DMS 273 (cell line): ENCODE results near the gene CNDP2.

Source experiments
- DNase-seq: peaks from one replicate; lab custom pipeline; 2025; ENCODE audit not compliant: unreplicated experiment; lab: John Stamatoyannopoulos, UW

Gene CNDP2

DNA sequence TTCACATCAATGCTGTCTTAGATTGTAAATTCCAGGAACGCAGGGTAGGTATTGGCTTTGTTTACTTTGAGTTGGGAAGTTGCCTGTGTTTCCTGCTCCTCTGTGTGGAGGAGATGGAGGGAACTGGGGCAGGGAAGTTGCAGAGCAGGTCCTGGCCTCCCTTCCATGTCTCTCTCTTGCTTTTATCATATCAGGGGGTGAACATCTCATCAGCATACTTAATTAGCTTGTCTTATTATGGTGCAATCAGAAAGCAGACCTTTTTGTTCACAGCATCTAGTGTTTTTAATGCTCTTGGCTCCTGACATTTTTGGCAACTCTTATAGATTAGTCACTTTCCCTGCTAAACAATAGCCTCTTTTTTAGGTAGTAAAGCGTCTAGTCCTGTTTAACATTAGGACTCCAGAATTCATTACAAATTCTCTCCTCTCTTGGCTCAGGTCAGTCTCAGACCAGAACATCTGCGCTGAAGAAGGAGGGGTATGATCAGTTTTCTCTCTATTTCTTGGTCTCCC is 27.6 kb upstream of the CNDP2 start:
- no peak for DNase-seq

DNA sequence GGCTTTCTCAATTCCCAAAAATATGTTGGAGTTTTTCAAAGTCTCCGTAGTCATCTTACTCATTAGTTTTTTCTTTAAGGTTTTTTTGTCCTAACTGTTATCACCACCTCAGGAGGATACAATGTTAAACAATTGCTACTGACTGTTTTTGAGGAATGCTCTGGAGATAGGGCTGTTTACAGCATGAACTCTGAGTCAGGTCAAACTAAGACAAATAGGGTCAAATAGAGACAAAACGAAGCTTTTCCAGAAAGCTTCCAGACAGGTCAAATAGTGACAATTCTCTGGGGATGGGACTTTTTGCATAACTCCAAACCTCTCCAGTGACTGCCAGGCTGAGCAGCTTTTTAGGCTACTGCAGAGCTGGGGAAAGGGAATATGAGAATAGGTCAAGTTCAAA is 23.9 kb upstream of the CNDP2 start:
- no peak for DNase-seq

DNA sequence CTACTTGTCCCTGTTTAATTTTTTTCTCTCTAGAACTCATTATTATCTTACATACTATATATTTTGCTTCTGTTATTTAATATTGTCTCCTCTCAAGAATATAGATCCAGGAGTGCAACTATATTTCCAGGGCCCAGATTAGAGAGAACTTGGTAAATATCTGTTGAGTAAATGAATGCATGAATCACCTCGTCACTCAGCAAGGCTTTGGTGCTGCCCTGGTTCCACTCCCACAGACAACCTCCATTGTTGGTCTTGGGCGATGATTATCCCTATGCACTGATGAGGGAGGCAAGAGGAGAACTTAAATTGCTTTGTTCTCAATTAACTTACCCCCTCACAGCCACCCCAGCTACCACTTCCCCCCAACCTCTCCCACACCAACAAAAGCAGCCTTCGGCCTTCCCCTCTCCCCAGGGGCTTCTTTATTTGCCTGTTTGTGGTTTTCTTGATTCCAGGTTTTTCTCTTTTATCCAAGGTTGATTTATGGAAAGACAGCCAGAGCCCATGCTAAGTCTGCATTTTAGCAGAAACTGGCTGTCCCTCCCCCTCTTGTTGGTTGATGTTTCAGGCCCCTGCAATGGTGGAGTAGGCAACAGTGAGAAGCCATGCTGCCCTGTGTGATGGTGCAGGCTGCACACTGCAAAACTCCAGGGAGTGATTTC is 22.1 kb upstream of the CNDP2 start:
- no peak for DNase-seq

GRCh38 chr18:74476140-74476539 is 20.0 kb upstream of the CNDP2 start:
- DNase-seq: peak; percentile 58

DNA sequence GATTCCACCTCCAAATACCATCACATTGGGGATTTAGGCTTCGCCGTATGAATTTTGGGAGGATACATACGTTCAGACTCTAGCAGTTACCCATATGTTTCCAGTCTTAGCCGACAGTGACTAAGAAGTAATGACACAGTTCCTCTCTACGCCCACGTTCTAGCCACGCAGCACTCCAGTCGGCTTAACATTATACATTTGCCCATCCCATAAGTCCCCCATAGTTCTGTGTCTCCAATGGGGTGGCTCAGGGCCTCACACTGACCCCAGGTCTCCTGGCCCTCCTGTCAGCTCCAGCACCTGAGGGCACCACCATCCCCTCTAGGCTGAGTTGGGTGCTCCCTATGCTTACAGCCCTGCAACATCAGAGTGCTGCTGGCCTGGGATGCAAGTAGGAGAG is 18.4 kb upstream of the CNDP2 start:
- no peak for DNase-seq

DNA sequence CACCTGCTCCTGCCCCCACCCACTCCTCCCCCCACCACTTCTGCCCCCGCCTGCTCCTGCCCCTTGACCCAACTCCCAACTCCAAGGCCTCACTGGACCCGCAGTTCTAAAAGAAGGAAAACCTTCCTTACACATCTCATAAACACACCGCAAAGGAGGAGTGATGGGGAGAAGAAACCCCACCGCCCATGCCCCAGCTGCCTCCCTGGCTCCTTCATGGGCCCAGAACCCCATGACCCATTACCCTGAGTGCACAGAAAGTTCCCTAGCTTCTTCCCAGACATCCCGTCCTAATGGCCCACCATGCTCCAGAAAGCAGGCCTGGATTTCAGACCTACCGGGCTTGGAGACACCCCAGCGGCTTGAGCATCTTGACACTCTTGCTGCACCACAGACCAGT is 17.8 kb upstream of the CNDP2 start:
- DNase-seq: no peak

DNA sequence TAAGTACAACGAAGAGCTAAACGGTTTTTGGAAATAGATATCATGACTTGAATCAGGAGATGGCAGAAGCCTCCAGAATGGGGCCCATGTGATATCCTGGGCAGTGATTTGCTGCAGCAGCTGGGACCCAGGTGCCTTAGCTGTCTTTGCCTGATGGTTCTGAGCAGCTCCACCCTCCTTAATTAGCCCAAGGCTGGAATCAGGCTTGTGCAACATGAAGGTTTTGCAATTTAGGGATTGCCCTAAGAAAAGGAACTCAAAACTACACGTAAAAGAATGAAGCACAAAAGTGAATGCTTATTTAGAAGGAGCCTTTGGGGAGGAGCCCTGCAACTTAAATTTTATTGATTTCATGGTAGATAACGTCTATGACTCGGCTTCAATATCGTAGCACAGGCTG is 17.3 kb upstream of the CNDP2 start:
- DNase-seq: no peak

DNA sequence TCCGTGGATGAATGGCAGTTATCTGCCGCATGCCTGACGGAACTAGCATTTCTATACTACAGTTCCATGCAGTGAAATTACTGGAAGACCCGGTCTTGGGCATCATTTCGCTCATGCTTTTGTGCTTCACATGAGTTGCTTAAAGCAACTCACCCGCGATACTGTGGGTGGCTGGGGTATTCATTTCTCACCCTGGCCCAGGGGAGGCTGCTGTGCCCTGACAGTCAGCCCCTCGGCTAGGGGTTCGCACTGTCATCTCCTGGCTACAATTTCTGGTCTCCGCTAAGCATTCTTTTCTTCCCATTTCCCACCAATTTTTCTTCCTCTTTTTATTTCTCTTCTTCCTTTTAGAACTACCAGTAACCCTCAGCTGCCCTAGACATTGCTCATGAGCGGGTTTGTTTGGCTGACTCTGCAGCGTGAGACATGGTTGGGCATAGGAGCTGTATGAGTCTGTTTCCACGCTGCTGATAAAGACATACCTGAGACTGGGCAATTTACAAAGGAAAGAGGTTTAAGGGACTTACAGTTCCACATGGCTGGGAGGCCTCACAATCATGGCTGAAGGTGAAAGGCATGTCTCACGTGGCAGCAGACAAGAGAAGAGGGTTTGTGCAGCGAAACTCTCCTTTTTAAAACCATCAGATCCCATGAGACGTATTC is 16.5 kb upstream of the CNDP2 start:
- DNase-seq: no peak

DNA sequence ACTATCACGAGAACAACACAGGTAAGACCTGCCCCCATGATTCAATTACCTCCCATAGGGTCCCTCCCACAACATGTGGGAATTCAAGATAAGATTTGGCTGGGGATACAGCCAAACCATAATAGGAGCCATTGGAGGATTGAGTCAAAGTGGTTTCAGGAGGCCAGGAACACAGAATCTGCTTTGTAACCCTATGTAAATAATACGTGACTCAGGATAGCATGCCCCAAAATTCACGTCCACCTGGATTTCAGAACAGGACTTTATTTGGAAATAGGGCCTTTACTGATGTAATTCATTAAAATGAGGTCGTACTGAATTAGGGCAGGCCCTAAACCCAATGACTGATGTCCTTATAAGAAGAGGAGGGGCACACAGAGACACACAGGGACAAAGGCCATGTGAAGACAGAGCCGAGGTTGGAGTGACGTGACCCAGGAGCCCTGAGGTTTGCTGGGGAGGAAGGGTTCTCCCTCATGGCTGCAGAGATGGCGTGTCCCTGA is 16.0 kb upstream of the CNDP2 start:
- DNase-seq: no peak

GRCh38 chr18:74482697-74483096 is 13.5 kb upstream of the CNDP2 start:
- no peak for DNase-seq

DNA sequence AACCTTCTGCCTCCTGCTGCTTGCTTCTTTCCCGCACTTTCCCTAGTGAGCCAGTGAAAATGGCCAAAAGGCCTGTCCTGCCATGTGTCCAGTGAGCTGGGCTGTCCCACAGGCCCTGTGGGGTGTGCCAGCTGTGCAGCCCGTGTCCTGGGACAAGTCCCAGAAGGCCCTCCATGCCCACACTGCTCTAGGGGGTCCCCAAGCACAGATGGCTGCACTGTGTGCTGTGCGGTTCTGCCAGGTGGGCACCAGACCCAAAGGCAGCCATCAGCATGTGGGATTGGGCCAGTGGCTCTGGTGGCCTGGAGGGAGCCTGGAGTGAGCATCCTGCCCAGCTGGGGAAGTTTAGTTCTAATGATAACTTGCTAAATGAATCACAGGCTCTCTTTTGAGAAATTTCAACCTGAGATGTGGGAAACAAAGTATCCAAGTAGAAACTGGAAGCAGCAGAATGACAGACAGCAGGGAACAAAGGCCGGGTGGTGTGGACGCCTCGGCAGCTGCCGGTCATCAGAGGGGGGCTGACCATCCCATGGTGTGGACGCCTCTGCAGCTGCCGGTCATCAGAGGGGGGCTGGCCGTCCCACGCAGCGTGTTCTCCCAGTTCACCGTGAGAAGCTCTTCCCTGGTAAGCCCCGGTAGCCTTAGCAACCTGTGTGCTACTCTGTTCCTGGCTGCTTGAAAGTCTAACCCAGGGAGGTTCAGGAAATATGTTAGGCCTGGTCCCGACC is 9.9 kb upstream of the CNDP2 start:
- DNase-seq: no peak

DNA sequence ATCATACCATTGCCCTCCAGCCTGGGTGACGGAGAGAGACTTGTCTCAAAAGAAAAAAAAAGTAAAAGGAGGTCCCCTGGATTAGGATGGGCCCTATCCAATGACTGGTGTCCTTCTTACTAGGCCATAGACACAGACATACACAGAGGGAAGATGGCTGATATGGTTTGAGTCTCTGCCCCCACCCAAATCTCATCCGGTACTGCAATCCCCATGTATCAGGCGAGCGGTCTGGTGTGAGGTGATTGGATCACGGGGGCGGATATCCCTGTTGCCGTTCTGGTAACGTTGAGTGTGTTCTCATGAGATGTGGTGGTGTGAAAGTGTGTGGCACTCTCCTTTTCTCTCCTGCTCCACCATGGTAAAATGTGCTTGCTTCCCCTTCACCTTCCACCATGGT is 7.8 kb upstream of the CNDP2 start:
- no peak for DNase-seq

DNA sequence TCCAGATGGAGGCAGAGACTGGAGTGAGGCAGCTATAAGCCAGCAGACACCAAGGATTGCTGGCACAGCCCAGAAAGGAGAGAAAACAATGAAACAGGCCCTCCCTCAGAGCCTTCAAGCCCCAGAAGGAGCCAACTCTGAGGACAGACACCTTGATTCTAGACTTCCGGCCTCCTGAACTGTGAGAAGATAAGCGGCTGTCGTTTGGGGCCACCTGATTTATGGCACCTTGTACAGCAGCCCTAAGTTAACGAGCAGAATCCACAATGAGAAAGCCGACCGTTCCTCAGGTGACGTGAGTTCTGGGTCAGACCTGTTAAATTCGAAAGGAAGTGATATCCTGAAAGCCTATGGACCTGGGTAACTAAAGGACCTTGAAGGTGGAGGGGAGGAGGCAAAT is 7.3 kb upstream of the CNDP2 start:
- DNase-seq: no peak

DNA sequence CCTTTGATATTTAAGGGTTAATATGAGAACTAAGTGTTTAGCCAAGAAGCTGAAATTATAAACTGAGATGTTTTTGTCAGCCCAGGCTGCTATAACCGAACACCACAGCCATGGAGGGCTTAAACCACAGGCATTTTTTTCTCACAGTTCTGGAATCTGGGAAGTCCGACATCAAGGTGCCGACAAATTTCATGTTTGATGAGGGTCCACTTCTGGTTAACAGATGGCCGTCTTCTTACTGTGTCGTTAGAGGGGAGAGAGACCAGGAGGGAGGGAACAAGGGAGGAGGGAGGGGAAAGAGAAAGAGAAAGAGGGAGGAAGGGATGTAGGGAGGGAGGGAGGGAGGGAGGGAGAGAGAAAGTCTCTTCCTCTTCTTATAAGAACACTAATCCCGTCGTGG is 6.5 kb upstream of the CNDP2 start:
- no peak for DNase-seq

- no peak for DNase-seq
These were observed 3.9 kb upstream of the CNDP2 start for GRCh38 chr18:74492259-74492658.

DNA sequence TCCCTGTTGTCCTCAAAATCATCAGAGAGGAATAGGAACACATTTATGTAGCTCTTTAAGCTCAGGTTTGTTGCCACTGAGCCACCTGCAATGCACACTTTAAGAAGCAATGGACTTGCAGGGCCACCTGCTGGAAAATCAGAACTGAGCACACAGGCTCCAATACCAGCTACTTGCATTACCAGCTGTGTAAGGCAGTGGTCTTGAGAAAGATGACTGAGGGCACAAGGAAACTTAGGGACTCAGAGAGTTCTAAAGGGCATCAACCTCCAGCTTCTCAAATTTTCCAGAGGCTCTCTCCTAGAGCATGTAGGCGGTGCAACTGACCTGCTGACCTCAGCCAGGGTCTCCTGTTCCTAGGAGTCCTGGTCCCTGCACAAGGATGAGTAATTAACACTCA is 2.5 kb upstream of the CNDP2 start:
- peak; percentile 65 for DNase-seq

DNA sequence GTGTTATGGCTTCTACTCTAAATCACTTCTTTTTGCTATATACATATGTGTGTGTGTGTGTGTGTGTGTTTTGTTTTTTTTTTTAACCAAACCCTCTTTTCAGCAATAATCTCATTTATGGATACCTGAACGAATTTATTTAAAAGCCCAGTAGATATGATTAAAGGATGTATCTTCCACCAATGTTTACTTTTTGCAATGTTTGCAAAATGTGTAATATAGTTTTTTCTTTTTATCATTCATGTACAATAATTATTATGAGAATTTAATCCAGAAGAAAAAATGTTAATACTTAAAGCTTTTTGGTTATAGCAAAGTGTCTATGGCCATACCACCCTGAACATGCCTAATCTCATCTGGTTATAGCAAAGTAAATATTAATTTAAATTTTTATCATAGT is 1.6 kb upstream of the CNDP2 start:
- no peak for DNase-seq

- peak; percentile 66 for DNase-seq
These were observed 553 bp downstream of the CNDP2 start for GRCh38 chr18:74496508-74497323.

DNA sequence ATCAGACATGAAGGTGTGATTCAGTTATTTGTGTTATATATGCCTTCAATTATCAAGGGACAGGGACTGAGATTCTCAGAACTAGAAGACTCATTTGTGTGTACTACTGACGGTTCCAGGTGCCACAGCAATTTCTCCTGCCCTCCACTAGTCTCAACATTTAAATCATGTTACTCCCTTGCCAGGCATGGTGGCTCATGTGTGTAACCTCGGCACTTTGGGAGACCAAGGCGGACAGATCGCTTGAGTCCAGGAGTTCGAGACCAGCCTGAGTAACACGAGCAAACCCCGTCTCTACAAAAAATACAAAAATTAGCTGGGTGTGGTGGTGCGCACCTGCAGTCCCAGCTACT is 1.1 kb downstream of the CNDP2 start:
- peak; percentile 20 for DNase-seq

DNA sequence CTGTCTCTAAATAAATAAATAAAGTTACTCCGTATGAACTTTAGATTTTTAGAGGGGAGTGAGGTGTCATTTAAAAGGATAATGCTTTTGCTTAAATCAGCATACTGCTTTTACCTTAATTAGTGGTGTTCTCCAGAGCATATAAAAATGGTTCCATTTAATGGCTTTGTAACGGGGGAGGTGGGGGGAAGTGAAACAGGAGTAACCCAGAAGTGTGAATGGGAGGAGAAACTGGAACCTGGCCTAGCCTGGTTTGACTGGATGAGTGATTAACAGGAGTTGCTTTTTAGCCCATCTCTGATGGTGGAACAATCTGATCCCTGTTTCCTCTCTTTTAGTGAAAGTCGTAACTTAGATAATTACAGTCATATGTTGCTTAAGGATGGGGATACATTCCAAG is 1.6 kb downstream of the CNDP2 start:
- no peak for DNase-seq
